Subcutaneous abdominal adipose tissue (tissue), 5 donors: ENCODE measurements around the gene ASAH2.
"Not testable (repeated sequence)": the region's sequence is repeated elsewhere in the genome, so short reads cannot be mapped to it uniquely, and the experiment has no call there.

Source experiments
- H3K27ac ChIP-seq: one replicate; pipeline ENCODE4 v1.7.0; 2013; ENCODE audit warnings: low read depth, mild to moderate bottlenecking, inconsistent platforms, low read length, moderate library complexity
- H3K27me3 ChIP-seq, 5 donors: one replicate each; pipeline ENCODE4 v1.7.0; 2013; ENCODE audit warnings: low read length in 5 of 5, inconsistent platforms in 1 of 5; ENCODE audit not compliant: control insufficient read depth in 5 of 5, insufficient read depth in 4 of 5
- H3K36me3 ChIP-seq, 5 donors: one replicate each; pipeline ENCODE4 v1.7.0; 2013; ENCODE audit warnings: low read length in 5 of 5; ENCODE audit not compliant: control insufficient read depth in 5 of 5, insufficient read depth in 5 of 5
- H3K4me1 ChIP-seq, 5 donors: one replicate each; pipeline ENCODE4 v1.7.0; 2013; ENCODE audit warnings: low read length in 5 of 5, mild to moderate bottlenecking in 3 of 5, moderate library complexity in 1 of 5; ENCODE audit not compliant: control insufficient read depth in 5 of 5, insufficient read depth in 5 of 5
- H3K4me3 ChIP-seq, 5 donors: one replicate each; pipeline ENCODE4 v1.7.0; 2013; ENCODE audit warnings: low read length in 5 of 5, low read depth in 1 of 5
- H3K9ac ChIP-seq, 5 donors: one replicate each; pipeline ENCODE4 v1.7.0; 2013; ENCODE audit warnings: low read length in 5 of 5, mild to moderate bottlenecking in 4 of 5, moderate library complexity in 3 of 5
- H3K9me3 ChIP-seq, 5 donors: one replicate each; pipeline ENCODE4 v1.7.0; 2013; ENCODE audit warnings: low read length in 5 of 5; ENCODE audit not compliant: control insufficient read depth in 5 of 5
- donor health status: healthy.
- donor health status: healthy.
- donor health status: healthy.
- donor health status: healthy.
- donor health status: healthy.

ASAH2 gene

GRCh38 chr10:50281967-50282522 is 30.7 kb upstream of the ASAH2 start:
- no peak overlapping the region for H3K4me3 ChIP-seq
- H3K36me3 ChIP-seq, result no peaks in the 10 kb centered on the region
- no peaks in the 10 kb centered on the region for H3K27me3 ChIP-seq
- H3K4me1 ChIP-seq, result peaks cover 0 to 11% (median 7%) of the 10 kb centered on the region in 5 donors
- H3K27ac ChIP-seq, result no peak overlapping the region
- no peaks in the 10 kb centered on the region for H3K9me3 ChIP-seq
- no peak overlapping the region for H3K9ac ChIP-seq

- no peaks in the 10 kb centered on the region for H3K9me3 ChIP-seq
- H3K27me3 ChIP-seq, result no peaks in the 10 kb centered on the region
- no peak overlapping the region for H3K9ac ChIP-seq
- no peak overlapping the region for H3K4me3 ChIP-seq
- H3K27ac ChIP-seq, result no peak overlapping the region
- H3K36me3 ChIP-seq, result no peaks in the 10 kb centered on the region
- H3K4me1 ChIP-seq, result peaks cover 0 to 5% (median under 1%) of the 10 kb centered on the region in 5 donors
These were observed 30.1 kb upstream of the ASAH2 start for GRCh38 chr10:50281210-50281966.

- Histone ChIP-seq H3K27ac (no peak overlapping the region), H3K27me3 (peaks cover 0 to 2% (median 0%) of the 10 kb centered on the region in 5 donors), H3K9ac (no peak overlapping the region), H3K4me1 (no peaks in the 10 kb centered on the region), H3K36me3 (no peaks in the 10 kb centered on the region), H3K9me3 (no peaks in the 10 kb centered on the region), H3K4me3 (no peak overlapping the region)
These were observed 28.9 kb upstream of the ASAH2 start for GRCh38 chr10:50280049-50280841.

- Histone ChIP-seq H3K9ac (no peak overlapping the region), H3K4me1 (no peaks in the 10 kb centered on the region), H3K27me3 (peaks cover 0 to 2% (median 0%) of the 10 kb centered on the region in 5 donors), H3K36me3 (no peaks in the 10 kb centered on the region), H3K27ac (no peak overlapping the region), H3K9me3 (no peaks in the 10 kb centered on the region), H3K4me3 (no peak overlapping the region)
These were observed 28.2 kb upstream of the ASAH2 start for GRCh38 chr10:50279489-50279888.

- no peak overlapping the region for H3K4me3 ChIP-seq
- H3K4me1 ChIP-seq, result no peaks in the 10 kb centered on the region
- H3K27ac ChIP-seq, result no peak overlapping the region
- no peaks in the 10 kb centered on the region for H3K36me3 ChIP-seq
- peaks cover 0 to 2% (median 0%) of the 10 kb centered on the region in 5 donors for H3K27me3 ChIP-seq
- no peaks in the 10 kb centered on the region for H3K9me3 ChIP-seq
- no peak overlapping the region for H3K9ac ChIP-seq
These were observed 24.4 kb upstream of the ASAH2 start for GRCh38 chr10:50275650-50276235.

- Histone ChIP-seq H3K27me3 (peaks cover 0 to 2% (median 0%) of the 10 kb centered on the region in 5 donors), H3K4me1 (no peaks in the 10 kb centered on the region), H3K4me3 (no peak overlapping the region), H3K9me3 (no peaks in the 10 kb centered on the region), H3K27ac (no peak overlapping the region), H3K9ac (no peak overlapping the region), H3K36me3 (no peaks in the 10 kb centered on the region)
These were observed 21.2 kb upstream of the ASAH2 start for GRCh38 chr10:50272531-50272930.

- H3K9me3 ChIP-seq, result no peaks in the 10 kb centered on the region
- H3K27ac ChIP-seq, result no peak overlapping the region
- no peaks in the 10 kb centered on the region for H3K36me3 ChIP-seq
- no peak overlapping the region for H3K9ac ChIP-seq
- H3K27me3 ChIP-seq, result peaks cover 0 to 2% (median 0%) of the 10 kb centered on the region in 5 donors
- H3K4me1 ChIP-seq, result no peaks in the 10 kb centered on the region
- no peak overlapping the region for H3K4me3 ChIP-seq
These were observed 20.4 kb upstream of the ASAH2 start for GRCh38 chr10:50271564-50272250.

DNA sequence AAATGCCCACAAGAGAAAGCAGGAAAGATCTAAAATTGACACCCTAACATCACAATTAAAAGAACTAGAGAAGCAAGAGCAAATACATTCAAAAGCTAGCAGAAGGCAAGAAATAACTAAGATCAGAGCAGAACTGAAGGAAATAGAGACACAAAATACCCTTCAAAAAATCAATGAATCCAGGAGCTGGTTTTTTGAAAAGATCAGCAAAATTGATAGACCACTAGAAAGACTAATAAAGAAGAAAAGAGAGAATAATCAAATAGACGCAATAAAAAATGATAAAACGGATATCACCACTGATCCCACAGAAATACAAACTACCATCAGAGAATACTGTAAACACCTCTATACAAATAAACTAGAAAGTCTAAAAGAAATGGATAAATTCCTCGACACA is 16.6 kb upstream of the ASAH2 start:
- H3K9me3 ChIP-seq, H3K4me1 ChIP-seq, H3K4me3 ChIP-seq, H3K9ac ChIP-seq, H3K27ac ChIP-seq, H3K36me3 ChIP-seq, H3K27me3 ChIP-seq: not testable (repeated sequence)

GRCh38 chr10:50262625-50263024 is 11.3 kb upstream of the ASAH2 start:
- not testable (repeated sequence) for H3K9me3 ChIP-seq, H3K4me3 ChIP-seq, H3K27ac ChIP-seq, H3K4me1 ChIP-seq, H3K27me3 ChIP-seq, H3K9ac ChIP-seq, H3K36me3 ChIP-seq
